K562 (cell line): ENCODE data around the gene TMEM63A. TPM values are rescaled to one million over a fixed set of nuclear protein-coding genes. Genes with fewer than 3 reads are reported as not detected.

Source experiments
- ATF1 ChIP-seq, 2 experiments: fragments of 450-650 bp in 1 of 2; IDR thresholded peaks; 2 replicates each; pipeline ENCODE4 v1.6.1; 2016; ENCODE audit warnings: missing compliant biosample characterization in 1 of 2, missing genetic modification characterization in 1 of 2
- COPS2 ChIP-seq: fragments of 450-650 bp; conservative IDR thresholded peaks from 2 replicates; pipeline ENCODE4 v1.6.1; 2016; ENCODE audit warnings: mild to moderate bottlenecking, moderate library complexity
- E2F4 ChIP-seq: sonication (generic); formaldehyde crosslinking; IDR thresholded peaks from 2 replicates; pipeline ENCODE4 v1.8.0; 2022; ENCODE audit warnings: mild to moderate bottlenecking, low read depth, missing genetic modification reagents
- ELF2 ChIP-seq: fragments of 250-450 bp; sonication (Bioruptor Pico); IDR thresholded peaks from 2 replicates; pipeline ENCODE4 v1.5.0; 2021; ENCODE audit warnings: mild to moderate bottlenecking
- FIP1L1 ChIP-seq: fragments of 200-400 bp; formaldehyde crosslinking; IDR thresholded peaks from 2 replicates; pipeline ENCODE4 v1.6.1; 2018; ENCODE audit warnings: mild to moderate bottlenecking, low read depth, low read length; ENCODE audit not compliant: poor library complexity, severe bottlenecking
- HDGF ChIP-seq: fragments of 450-650 bp; IDR thresholded peaks from 2 replicates; pipeline ENCODE4 v1.6.1; 2016
- TCF7L2 ChIP-seq: fragments of 150-350 bp; IDR thresholded peaks from 2 replicates; pipeline ENCODE4 v1.6.1; 2016; ENCODE audit warnings: low read depth, mild to moderate bottlenecking, low read length, moderate library complexity
- TEAD1 ChIP-seq, 2 experiments: fragments of 450-650 bp in 1 of 2; sonication (generic) in 1 of 2; formaldehyde crosslinking; IDR thresholded peaks; 2 replicates each; pipeline versions ENCODE4 v1.4.0 to v1.8.0; 2020 to 2022; ENCODE audit warnings: mild to moderate bottlenecking in 2 of 2, missing genetic modification reagents in 1 of 2
- TFAP4 ChIP-seq: sonication (generic); formaldehyde crosslinking; IDR thresholded peaks from 2 replicates; pipeline ENCODE4 v1.8.0; 2022; ENCODE audit warnings: missing genetic modification reagents, mild to moderate bottlenecking, moderate library complexity, borderline replicate concordance
- WHSC1 ChIP-seq: IDR thresholded peaks from one replicate; pipeline ENCODE4 v1.6.1; 2012; ENCODE audit warnings: low read length, control low read depth, inconsistent platforms
- ZBTB7A ChIP-seq: IDR thresholded peaks from 2 replicates; pipeline ENCODE4 v1.6.1; 2011; ENCODE audit warnings: low read depth, mild to moderate bottlenecking, low read length, moderate library complexity, borderline replicate concordance; ENCODE audit not compliant: control insufficient read depth
- ZNF609 ChIP-seq: sonication (generic); formaldehyde crosslinking; IDR thresholded peaks from 2 replicates; pipeline ENCODE4 v1.8.1; 2023; ENCODE audit warnings: missing genetic modification reagents, mild to moderate bottlenecking, borderline replicate concordance
- polyA plus RNA-seq, 8 experiments: library from polyadenylated mRNA; depleted of rRNA in 4 of 8; stranded (reverse) in 5 of 8; unstranded in 3 of 8; fragments of >200 nt; fragmentation: Nextera tagmentation in 2 of 8; fragmentation: Illumina TruSeq in 1 of 8; extraction: Ambion mirVana in 2 of 8; extraction: Trizol in 1 of 8; gene quantifications; 2 replicates each; pipeline versions ENCODE4 v1.2.1 to v1.2.3, GENCODE V29; 2011 to 2014; ENCODE audit warnings: inconsistent platforms in 1 of 8, missing spikeins in 1 of 8
- total RNA-seq, 7 experiments: library from RNA; depleted of rRNA in 6 of 7; stranded (reverse); fragments of >200 nt in 6 of 7; fragmentation: Illumina TruSeq in 2 of 7; extraction: Trizol in 2 of 7; gene quantifications; 2 replicates each; pipeline versions ENCODE4 v1.2.1 to v1.2.3, GENCODE V29; 2011 to 2021; ENCODE audit warnings: low replicate concordance in 1 of 7
- TF ChIP-seq, protein P1 (sequence below): fragments of 150-350 bp; conservative IDR thresholded peaks from 2 replicates; pipeline ENCODE4 v1.6.1; 2014; ENCODE audit warnings: low read length
- TF ChIP-seq, protein P2 (sequence below): fragments of 250-450 bp; sonication (Bioruptor Pico); IDR thresholded peaks from 2 replicates; pipeline ENCODE4 v1.8.0; 2021; ENCODE audit warnings: mild to moderate bottlenecking, moderate library complexity

The TMEM63A gene
- total and polyA plus RNA-seq, 9 of the 15 experiments (the other 6 are each of a cell fraction or from before 2014, with no cell fraction given): 2.0 to 54.6 (median 17.5) TPM

- TF ChIP-seq, protein P1, sequence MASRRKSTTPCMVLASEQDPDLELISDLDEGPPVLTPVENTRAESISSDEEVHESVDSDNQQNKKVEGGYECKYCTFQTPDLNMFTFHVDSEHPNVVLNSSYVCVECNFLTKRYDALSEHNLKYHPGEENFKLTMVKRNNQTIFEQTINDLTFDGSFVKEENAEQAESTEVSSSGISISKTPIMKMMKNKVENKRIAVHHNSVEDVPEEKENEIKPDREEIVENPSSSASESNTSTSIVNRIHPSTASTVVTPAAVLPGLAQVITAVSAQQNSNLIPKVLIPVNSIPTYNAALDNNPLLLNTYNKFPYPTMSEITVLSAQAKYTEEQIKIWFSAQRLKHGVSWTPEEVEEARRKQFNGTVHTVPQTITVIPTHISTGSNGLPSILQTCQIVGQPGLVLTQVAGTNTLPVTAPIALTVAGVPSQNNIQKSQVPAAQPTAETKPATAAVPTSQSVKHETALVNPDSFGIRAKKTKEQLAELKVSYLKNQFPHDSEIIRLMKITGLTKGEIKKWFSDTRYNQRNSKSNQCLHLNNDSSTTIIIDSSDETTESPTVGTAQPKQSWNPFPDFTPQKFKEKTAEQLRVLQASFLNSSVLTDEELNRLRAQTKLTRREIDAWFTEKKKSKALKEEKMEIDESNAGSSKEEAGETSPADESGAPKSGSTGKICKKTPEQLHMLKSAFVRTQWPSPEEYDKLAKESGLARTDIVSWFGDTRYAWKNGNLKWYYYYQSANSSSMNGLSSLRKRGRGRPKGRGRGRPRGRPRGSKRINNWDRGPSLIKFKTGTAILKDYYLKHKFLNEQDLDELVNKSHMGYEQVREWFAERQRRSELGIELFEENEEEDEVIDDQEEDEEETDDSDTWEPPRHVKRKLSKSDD: no peak
- TF ChIP-seq TEAD1 (CRISPR knock-in tag; IDR thresholded peaks at IDR 0.05) (peak; percentile 69 to 95; a peak in 2 of 4 replicates), TCF7L2 (no peak), ZBTB7A (no peak), ATF1 (CRISPR knock-in tag; IDR thresholded peaks at IDR 0.05) (no peak), ATF1 (tag; IDR thresholded peaks at IDR 0.05) (peak; percentile 77), ZNF609 (CRISPR knock-in tag) (peak; percentile 95), COPS2 (no peak), TFAP4 (CRISPR knock-in tag) (peak; percentile 97), HDGF (peak; percentile 100), FIP1L1 (no peak), E2F4 (CRISPR knock-in tag) (no peak), ELF2 (CRISPR knock-in tag) (peak; percentile 56; the same call in 1 of the 2 replicates), WHSC1 (no peak)
- TF ChIP-seq, protein P2, sequence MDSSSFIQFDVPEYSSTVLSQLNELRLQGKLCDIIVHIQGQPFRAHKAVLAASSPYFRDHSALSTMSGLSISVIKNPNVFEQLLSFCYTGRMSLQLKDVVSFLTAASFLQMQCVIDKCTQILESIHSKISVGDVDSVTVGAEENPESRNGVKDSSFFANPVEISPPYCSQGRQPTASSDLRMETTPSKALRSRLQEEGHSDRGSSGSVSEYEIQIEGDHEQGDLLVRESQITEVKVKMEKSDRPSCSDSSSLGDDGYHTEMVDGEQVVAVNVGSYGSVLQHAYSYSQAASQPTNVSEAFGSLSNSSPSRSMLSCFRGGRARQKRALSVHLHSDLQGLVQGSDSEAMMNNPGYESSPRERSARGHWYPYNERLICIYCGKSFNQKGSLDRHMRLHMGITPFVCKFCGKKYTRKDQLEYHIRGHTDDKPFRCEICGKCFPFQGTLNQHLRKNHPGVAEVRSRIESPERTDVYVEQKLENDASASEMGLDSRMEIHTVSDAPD: no peak
Measured at GRCh38 chr1:225928186-225929175, 46.3 kb upstream of the TMEM63A start (continued).
